GM12878 (cell line): Measurements from ENCODE around the gene CABLES1.

ENCODE experiments used
- EZH2 ChIP-seq: IDR thresholded peaks from 2 replicates; pipeline ENCODE4 v1.6.1; 2012; ENCODE audit warnings: low read depth, mild to moderate bottlenecking, control low read depth, inconsistent platforms, low read length, borderline replicate concordance; ENCODE audit not compliant: control insufficient read depth
- FOS ChIP-seq: IDR thresholded peaks from 3 replicates; pipeline ENCODE4 v1.6.1; 2011; ENCODE audit warnings: borderline replicate concordance; ENCODE audit not compliant: insufficient read length; ENCODE audit errors: extremely low read depth
- NFIC ChIP-seq: IDR thresholded peaks from 2 replicates; pipeline ENCODE4 v1.6.1; 2012; ENCODE audit warnings: low read depth, mild to moderate bottlenecking, inconsistent platforms, low read length, moderate library complexity
- NFYB ChIP-seq: IDR thresholded peaks from 2 replicates; pipeline ENCODE4 v1.6.1; 2011; ENCODE audit warnings: low read depth, mild to moderate bottlenecking, low read length, improper control_type of control experiment, moderate library complexity; ENCODE audit not compliant: insufficient read depth
- NRF1 ChIP-seq: conservative IDR thresholded peaks from 2 replicates; pipeline ENCODE4 v1.6.1; 2011; ENCODE audit warnings: mild to moderate bottlenecking, low read depth, low read length, improper control_type of control experiment
- RBBP5 ChIP-seq: fragments of 200-600 bp; sonication (generic); conservative IDR thresholded peaks from 2 replicates; pipeline ENCODE4 v1.6.1; 2016
- STAT1 ChIP-seq: fragments of 450-650 bp; conservative IDR thresholded peaks from 2 replicates; pipeline ENCODE4 v1.6.1; 2014; ENCODE audit warnings: antibody characterized with exemption, mild to moderate bottlenecking
- TBL1XR1 ChIP-seq: IDR thresholded peaks from 2 replicates; pipeline ENCODE4 v1.6.1; 2012; ENCODE audit warnings: low read depth, low read length, improper control_type of control experiment
- TCF7 ChIP-seq: IDR thresholded peaks from 2 replicates; pipeline ENCODE4 v1.6.1; 2014; ENCODE audit warnings: antibody characterized with exemption, borderline replicate concordance
- TF ChIP-seq, protein P1 (sequence below): fragments of 450-650 bp; IDR thresholded peaks from 2 replicates; pipeline ENCODE4 v1.6.1; 2018; ENCODE audit warnings: mild to moderate bottlenecking, low read depth, moderate library complexity; ENCODE audit not compliant: partially characterized antibody
- TF ChIP-seq, protein P2 (sequence below), 3 experiments: IDR thresholded peaks in 2 of 3; conservative IDR thresholded peaks in 1 of 3; 2 replicates each; pipeline ENCODE4 v1.5.1; 2011; ENCODE audit warnings: low read depth in 3 of 3, low read length in 3 of 3, mild to moderate bottlenecking in 3 of 3, control low read depth in 2 of 3, moderate library complexity in 2 of 3, inconsistent platforms in 1 of 3, mixed read lengths in 1 of 3; ENCODE audit not compliant: control insufficient read depth in 2 of 3, insufficient read depth in 1 of 3; ENCODE audit errors: extremely low read depth in 1 of 3
- TF ChIP-seq, protein P3 (sequence below): fragments of 450-650 bp; IDR thresholded peaks from 2 replicates; pipeline ENCODE4 v1.6.1; 2017; ENCODE audit warnings: low read depth, mild to moderate bottlenecking, moderate library complexity
- TF ChIP-seq, protein P4 (sequence below): fragments of 450-650 bp; IDR thresholded peaks from 2 replicates; pipeline ENCODE4 v1.6.1; 2017; ENCODE audit warnings: mild to moderate bottlenecking

DNA sequence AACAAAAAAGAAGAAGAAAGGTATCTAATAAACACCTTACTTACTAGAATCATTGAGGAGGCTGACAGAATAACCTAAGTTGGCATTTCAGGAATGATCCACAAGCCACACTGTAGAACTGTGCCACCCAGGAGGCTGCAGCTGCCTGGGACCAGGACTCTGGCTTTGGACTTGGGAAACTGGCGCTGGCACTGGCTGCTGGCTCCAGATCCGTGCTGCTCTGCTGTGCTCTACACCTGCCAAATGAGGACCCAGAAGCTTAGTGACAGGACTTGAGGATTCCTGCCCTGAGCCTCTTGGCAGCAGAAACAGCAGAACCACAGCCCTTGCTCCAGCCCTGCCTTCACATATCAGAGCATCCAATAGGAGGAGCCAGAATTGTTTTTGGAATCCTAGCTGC, 113.5 kb downstream of the CABLES1 start:
- TF ChIP-seq TBL1XR1 (no peak), NRF1 (no peak), NFYB (no peak), TCF7 (no peak), RBBP5 (no peak), FOS (no peak), EZH2 (no peak), NFIC (no peak), STAT1 (no peak)
- TF ChIP-seq, protein P1, sequence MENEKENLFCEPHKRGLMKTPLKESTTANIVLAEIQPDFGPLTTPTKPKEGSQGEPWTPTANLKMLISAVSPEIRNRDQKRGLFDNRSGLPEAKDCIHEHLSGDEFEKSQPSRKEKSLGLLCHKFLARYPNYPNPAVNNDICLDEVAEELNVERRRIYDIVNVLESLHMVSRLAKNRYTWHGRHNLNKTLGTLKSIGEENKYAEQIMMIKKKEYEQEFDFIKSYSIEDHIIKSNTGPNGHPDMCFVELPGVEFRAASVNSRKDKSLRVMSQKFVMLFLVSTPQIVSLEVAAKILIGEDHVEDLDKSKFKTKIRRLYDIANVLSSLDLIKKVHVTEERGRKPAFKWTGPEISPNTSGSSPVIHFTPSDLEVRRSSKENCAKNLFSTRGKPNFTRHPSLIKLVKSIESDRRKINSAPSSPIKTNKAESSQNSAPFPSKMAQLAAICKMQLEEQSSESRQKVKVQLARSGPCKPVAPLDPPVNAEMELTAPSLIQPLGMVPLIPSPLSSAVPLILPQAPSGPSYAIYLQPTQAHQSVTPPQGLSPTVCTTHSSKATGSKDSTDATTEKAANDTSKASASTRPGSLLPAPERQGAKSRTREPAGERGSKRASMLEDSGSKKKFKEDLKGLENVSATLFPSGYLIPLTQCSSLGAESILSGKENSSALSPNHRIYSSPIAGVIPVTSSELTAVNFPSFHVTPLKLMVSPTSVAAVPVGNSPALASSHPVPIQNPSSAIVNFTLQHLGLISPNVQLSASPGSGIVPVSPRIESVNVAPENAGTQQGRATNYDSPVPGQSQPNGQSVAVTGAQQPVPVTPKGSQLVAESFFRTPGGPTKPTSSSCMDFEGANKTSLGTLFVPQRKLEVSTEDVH, result no peak
- TF ChIP-seq, protein P2, sequence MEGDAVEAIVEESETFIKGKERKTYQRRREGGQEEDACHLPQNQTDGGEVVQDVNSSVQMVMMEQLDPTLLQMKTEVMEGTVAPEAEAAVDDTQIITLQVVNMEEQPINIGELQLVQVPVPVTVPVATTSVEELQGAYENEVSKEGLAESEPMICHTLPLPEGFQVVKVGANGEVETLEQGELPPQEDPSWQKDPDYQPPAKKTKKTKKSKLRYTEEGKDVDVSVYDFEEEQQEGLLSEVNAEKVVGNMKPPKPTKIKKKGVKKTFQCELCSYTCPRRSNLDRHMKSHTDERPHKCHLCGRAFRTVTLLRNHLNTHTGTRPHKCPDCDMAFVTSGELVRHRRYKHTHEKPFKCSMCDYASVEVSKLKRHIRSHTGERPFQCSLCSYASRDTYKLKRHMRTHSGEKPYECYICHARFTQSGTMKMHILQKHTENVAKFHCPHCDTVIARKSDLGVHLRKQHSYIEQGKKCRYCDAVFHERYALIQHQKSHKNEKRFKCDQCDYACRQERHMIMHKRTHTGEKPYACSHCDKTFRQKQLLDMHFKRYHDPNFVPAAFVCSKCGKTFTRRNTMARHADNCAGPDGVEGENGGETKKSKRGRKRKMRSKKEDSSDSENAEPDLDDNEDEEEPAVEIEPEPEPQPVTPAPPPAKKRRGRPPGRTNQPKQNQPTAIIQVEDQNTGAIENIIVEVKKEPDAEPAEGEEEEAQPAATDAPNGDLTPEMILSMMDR (IDR thresholded peaks at IDR 0.05 in 2 of 3, conservative IDR thresholded peaks at IDR 0.05 in 1 of 3; ENCODE audit: control insufficient read depth in 2 of 3, extremely low read depth in 1 of 3, insufficient read depth in 1 of 3, low read depth in 3 of 3, low read length in 3 of 3), result no peak
- TF ChIP-seq, protein P3, sequence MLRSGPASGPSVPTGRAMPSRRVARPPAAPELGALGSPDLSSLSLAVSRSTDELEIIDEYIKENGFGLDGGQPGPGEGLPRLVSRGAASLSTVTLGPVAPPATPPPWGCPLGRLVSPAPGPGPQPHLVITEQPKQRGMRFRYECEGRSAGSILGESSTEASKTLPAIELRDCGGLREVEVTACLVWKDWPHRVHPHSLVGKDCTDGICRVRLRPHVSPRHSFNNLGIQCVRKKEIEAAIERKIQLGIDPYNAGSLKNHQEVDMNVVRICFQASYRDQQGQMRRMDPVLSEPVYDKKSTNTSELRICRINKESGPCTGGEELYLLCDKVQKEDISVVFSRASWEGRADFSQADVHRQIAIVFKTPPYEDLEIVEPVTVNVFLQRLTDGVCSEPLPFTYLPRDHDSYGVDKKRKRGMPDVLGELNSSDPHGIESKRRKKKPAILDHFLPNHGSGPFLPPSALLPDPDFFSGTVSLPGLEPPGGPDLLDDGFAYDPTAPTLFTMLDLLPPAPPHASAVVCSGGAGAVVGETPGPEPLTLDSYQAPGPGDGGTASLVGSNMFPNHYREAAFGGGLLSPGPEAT, result no peak
- TF ChIP-seq, protein P4, sequence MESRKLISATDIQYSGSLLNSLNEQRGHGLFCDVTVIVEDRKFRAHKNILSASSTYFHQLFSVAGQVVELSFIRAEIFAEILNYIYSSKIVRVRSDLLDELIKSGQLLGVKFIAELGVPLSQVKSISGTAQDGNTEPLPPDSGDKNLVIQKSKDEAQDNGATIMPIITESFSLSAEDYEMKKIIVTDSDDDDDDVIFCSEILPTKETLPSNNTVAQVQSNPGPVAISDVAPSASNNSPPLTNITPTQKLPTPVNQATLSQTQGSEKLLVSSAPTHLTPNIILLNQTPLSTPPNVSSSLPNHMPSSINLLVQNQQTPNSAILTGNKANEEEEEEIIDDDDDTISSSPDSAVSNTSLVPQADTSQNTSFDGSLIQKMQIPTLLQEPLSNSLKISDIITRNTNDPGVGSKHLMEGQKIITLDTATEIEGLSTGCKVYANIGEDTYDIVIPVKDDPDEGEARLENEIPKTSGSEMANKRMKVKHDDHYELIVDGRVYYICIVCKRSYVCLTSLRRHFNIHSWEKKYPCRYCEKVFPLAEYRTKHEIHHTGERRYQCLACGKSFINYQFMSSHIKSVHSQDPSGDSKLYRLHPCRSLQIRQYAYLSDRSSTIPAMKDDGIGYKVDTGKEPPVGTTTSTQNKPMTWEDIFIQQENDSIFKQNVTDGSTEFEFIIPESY, result no peak
